ENCODE results near the gene KCNJ13.
A peak's percentile ranks its signal among the peaks of the same experiment; 100 is the strongest.
"Not testable (repeated sequence)": the region's sequence is repeated elsewhere in the genome, so short reads cannot be mapped to it uniquely, and the experiment has no call there.

The KCNJ13 gene

GRCh38 chr2:232761301-232761907, 15.0 kb downstream of the KCNJ13 start:
- peak; percentile 61 for DNase-seq

GRCh38 chr2:232757905-232758304, 18.5 kb downstream of the KCNJ13 start:
- DNase-seq: no peak

- DNase-seq: no peak
Measured at GRCh38 chr2:232750135-232750671, 26.2 kb downstream of the KCNJ13 start.

DNA sequence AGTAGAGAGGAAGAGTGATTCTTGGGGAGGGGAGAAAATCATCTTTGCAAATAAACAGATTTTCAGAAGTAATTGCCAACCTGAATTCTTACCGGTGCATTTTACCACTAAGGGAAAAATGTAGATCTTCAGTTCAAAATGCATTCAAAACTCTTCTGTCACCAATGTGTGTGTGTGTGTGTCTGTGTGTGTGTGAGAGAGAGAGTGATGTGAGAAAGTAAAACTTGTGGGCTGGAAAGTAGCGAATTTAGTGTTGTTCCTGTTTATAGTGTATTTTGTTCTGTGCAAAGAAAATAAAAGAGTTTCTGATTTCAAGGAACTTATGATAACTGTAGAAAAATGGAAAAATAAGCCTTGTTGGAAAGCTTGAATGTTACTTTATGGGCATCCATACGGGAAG, 27.0 kb downstream of the KCNJ13 start:
- DNase-seq: no peak

DNA sequence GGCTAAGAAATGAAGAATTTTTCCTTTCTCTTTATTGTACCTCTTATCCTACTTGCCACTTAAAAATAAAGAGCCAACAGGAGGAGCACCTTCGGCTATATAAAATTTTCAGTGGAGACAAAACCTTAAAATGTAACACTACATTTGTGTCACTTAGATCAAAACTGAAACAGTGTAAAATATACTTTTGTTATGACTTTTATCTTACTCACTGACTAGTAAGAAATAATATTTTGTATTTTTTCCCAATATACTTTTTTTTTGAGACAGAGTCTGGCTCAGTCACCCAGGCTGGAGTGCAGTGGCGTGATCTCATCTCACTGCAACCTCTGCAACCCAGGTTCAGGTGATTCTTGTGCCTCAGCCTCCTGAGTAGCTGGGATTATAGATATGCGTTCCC, 28.3 kb downstream of the KCNJ13 start:
- no peak for DNase-seq

DNA sequence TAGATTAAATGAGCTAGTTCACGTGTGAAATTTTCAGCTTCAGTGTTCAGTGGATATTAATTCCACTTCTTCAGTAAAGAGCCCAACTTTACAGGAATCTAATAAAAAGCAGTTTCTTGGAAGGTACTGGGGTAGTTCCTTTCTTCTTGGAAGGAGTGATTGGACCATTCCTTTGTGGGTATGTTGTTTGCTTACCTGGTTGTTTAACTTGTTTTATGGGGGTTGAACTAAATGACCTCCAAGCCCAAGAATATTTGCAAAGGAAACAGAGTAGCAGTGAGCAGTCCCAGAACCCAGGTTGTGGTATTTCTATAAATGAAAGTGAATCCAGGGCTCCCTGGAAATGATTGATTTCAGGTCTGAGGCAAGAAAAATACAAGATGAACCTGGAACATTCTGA, 31.4 kb downstream of the KCNJ13 start:
- DNase-seq: no peak

DNA sequence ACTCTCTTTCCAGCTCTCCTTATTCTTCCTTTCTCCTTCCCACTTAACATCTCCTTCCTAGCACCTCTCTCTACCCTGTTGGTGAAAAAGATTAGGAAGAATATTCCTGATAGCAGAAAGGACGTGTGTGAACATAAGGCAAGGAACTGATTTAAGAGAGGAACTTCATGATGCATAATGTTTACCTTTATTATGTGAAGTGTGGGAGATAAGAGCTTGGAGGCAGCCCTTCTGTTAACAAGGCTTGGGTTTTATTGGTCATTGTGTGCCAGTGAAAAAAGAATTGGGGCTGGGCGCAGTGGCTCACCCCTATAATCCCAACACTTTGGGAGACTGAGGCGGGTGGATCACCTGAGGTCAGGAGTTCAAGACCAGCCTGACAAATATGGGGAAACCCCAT, 34.4 kb downstream of the KCNJ13 start:
- DNase-seq: no peak

GRCh38 chr2:232741294-232741693, 35.1 kb downstream of the KCNJ13 start:
- DNase-seq: no peak

- no peak for DNase-seq
Measured at GRCh38 chr2:232731470-232731869, 44.9 kb downstream of the KCNJ13 start.

GRCh38 chr2:232728785-232729184, 47.6 kb downstream of the KCNJ13 start:
- DNase-seq: no peak

DNA sequence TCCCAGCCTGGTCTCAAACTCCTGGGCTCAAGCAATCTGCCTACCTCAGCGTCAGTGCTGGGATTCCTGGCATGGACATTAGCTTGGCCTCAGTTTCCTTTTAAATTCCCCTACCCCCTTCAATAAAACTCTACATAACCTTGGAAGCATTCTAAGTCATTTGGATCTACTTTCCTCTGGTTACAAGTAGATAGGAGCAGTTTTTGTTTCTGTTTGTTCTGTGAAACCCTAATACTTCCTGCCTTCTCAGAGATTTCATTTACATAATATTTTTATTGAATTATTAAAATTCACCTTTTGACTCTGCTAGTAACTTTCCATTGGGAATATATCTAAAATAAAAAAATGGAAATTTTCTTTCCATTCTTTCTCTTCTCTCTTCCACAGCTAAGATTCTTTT, 53.3 kb downstream of the KCNJ13 start:
- no peak for DNase-seq

- no peak for DNase-seq
Measured at GRCh38 chr2:232721882-232722281, 54.5 kb downstream of the KCNJ13 start.

GRCh38 chr2:232721261-232721660, 55.1 kb downstream of the KCNJ13 start:
- DNase-seq: no peak

DNA sequence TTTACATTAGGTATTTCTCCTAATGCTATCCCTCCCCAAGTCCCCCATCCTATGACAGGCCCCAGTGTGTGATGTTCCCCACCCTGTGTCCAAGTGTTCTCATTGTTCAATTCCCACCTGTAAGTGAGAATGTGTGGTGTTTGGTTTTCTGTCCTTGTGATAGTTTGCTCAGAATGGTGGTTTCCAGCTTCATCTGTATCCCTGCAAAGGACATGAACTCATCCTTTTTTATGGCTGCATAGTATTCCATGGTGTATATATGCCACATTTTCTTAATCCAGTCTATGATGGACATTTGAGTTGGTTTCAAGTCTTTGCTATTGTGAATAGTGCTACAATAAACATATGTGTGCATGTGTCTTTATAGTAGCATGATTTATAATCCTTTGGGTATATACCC, 56.3 kb downstream of the KCNJ13 start:
- not testable (repeated sequence) for DNase-seq

Measured in DMS53 (cell line).